Activated CD4-positive, CD25-positive, alpha-beta regulatory T cell treated with anti-CD3 and anti-CD28 coated beads, Interleukin-2, amount 50 U/mL, for 72 hours (primary cell): ENCODE results near the gene MOXD1.
"Not testable (repeated sequence)": the region's sequence is repeated elsewhere in the genome, so short reads cannot be mapped to it uniquely, and the experiment has no call there.

Experiments used
- DNase-seq: peaks from one replicate; pipeline ENCODE4 v3.0.0; 2021

The MOXD1 gene

GRCh38 chr6:132279592-132280139 lies 121.6 kb downstream of the MOXD1 start:
- peak; percentile 72 for DNase-seq

DNA sequence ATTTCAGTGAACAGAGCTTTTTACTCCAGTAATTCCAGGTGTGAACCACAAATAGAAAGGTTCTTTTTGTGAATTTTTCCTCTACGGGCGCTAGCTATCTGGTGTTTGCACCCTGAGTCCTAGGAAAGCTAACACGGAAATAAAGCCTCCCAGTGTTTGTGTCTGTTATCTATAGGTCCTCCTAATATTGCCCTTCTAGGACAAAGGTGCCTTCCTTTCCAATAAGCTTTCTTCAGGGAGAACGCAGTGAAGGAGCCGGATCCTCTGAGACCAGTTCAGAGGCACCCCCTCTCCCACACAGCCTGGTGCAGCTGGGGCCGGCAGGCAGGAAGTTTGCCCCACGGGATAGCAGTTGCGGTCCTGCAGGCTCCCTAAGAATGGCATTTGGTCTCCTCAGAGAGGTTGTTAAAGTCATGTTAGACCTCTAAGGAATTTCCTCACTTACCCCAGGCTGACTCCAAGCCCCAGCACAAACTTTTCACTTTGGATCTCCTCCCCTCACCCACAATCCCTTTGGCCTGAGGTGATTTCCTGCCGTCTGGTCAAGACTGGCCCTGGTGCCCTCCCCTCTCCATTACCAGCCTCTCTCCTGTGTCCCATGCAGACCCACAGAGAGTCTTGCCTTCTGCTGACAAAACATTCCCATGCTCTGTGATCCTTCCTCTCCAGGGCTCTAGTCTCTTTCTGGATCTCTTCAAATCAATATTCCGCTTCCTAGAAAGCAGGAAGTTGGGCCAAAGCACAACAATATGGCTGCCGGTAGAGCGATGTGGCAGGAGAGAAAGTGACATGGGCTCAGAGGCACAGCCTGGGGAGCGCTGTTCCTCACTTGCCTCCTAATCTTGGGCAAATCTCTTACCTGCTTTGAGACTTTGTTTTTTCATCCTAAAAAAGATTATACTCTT lies 126.0 kb downstream of the MOXD1 start:
- no peak for DNase-seq

- DNase-seq = no peak
These were observed 128.5 kb downstream of the MOXD1 start for GRCh38 chr6:132272776-132273175.

GRCh38 chr6:132270726-132271402 lies 130.4 kb downstream of the MOXD1 start:
- no peak for DNase-seq

GRCh38 chr6:132268666-132269065 lies 132.6 kb downstream of the MOXD1 start:
- not testable (repeated sequence) for DNase-seq

GRCh38 chr6:132268209-132268608 lies 133.1 kb downstream of the MOXD1 start:
- DNase-seq = no peak

DNA sequence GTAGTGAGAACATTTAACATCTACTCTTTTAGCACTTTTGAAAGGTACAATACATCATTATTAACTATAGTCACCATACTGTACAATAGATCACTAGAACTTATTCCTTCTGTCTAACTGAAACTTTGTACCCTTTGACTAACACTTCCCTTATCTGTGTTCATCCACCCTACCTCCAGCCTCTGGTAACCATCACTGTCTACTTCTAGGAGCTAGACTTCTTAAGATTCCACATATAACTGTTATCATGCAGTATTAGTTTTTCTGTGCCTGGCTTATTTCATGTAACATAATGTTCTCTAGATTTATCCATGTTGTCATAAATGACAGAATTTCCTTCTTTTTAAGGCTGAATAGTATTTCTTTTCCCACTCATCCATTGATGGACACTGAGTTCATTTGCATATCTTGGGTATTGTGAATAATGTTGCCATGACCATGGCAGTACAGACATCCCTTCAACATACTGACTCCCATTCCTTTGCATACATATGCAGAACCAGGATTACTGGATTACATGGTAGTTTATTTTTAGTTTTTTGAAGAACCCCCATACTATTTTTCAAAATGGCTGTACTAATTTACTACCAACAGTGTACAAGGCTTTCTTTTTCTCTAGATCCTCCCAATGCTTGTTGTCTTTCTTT lies 135.7 kb downstream of the MOXD1 start:
- no peak for DNase-seq

GRCh38 chr6:132264021-132264500 lies 137.2 kb downstream of the MOXD1 start:
- DNase-seq = no peak

DNA sequence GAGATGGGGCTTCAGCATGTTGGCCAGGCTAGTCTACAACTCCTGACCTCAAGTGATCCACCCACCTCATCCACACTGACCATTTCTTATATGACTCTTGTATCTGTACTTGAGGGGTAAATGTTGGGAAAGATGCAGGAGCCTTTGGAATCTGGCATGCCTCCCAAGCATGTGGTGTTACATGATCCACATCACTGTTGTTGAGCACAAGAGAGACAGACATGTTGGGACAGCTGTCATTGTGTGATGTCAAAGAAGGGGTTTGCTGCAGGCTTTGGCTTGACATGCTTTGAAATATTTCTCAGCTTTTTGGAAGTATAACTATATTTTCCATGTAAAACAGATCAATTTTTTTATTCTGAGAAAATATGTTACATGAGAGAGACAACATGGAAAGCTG lies 139.9 kb downstream of the MOXD1 start:
- no peak for DNase-seq

- no peak for DNase-seq
These were observed 142.2 kb downstream of the MOXD1 start for GRCh38 chr6:132259070-132259469.

DNA sequence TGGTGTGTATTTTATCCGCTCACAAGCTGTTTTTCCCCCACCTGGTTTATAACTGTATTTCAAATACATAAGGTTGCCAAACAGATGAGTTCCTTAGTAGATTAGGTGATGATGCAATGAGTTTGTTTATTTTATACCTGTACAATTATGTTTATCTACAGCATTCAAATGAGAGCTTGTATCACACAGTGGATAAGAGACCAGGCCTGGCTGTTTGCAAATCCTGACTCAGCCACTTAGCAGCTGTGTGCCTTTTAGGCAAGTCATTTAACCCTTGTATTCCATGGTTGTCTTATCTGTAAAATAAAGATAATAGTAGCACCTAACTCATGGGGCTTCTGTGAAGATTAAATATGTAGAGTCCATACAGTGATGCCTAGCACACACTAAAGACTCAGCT lies 143.7 kb downstream of the MOXD1 start:
- DNase-seq = no peak

DNA sequence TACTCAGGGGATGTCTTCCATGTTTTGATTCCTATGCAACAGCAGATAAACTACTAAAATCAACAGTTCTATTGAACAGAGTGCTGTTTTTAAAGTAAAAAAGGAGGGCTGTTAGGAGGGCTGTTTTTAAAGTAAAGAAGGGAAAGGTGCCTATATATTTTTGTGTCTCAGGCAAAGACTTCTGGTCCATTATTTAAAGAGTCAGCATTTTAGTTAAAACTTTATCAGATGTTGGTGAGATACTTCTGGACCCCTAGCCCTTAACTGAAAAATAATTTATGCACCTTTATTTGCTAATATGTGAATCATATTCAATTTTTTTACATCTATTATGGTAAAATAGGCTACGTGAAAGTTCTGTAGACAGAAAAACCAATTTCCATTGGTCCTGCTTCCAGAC lies 144.8 kb downstream of the MOXD1 start:
- DNase-seq = no peak

- DNase-seq = no peak
These were observed 147.4 kb downstream of the MOXD1 start for GRCh38 chr6:132253906-132254305.

- no peak for DNase-seq
These were observed 148.1 kb downstream of the MOXD1 start for GRCh38 chr6:132253211-132253610.

- no peak for DNase-seq
These were observed 149.2 kb downstream of the MOXD1 start for GRCh38 chr6:132252113-132252512.

DNA sequence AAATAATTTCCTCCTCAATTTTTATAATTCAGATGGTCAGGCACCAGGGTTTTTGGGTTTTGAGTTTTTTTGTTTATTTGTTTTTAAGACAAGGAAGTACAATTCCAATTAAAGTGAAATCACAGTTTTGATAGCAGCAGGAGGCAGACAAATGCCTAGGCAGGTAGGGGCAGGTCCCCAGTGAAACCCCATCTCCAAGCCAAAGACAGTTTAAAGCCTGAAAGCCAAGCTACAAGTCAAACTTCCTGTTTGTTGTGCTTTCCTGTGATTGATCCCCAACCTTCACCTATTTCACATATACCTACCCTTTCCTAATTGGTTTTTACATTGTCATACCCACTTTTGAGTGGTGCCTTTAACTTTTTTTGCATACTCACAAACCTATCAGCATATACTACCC lies 149.6 kb downstream of the MOXD1 start:
- DNase-seq = no peak

GRCh38 chr6:132247381-132248159 lies 153.7 kb downstream of the MOXD1 start:
- DNase-seq = no peak

GRCh38 chr6:132246632-132247270 lies 154.5 kb downstream of the MOXD1 start:
- DNase-seq = no peak

DNA sequence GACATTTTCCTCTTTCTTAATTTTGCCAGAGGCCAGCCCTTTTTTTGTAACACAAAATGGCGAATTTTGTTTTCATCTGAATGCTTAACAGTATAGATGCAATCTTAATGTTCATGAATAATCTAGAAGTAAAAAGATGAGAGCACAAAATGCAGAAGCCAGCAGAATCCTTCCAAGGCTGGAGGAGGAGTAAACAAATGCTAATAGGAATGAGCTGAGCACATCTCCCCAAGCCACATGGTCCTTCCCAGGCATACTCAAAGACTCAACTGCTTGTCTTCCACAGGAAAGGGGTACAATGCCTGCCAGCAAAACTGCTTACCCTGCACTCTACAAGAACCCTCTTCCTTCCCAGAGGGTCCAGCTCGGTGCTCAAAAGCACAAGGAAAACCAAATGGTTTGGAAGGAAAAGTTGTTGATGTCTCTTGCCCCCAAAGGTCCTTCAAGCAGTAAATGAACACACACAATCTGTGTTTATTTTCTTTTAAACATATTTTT lies 155.1 kb downstream of the MOXD1 start:
- no peak for DNase-seq
